HepG2 (cell line): Measurements from ENCODE around the gene OFD1. TPM values are rescaled to one million over a fixed set of nuclear protein-coding genes. Genes with fewer than 3 reads are reported as not detected.

Experiments
- AGO2 ChIP-seq: fragments of 200-400 bp; formaldehyde crosslinking; optimal IDR thresholded peaks from 2 replicates; pipeline ENCODE3; 2017; ENCODE audit warnings: mild to moderate bottlenecking, low read depth, low read length, moderate library complexity
- BATF2 ChIP-seq: sonication (generic); formaldehyde crosslinking; IDR thresholded peaks from 2 replicates; pipeline ENCODE4 v1.8.0; 2022; ENCODE audit warnings: mild to moderate bottlenecking, missing genetic modification reagents, moderate library complexity
- CENPT ChIP-seq: sonication (generic); formaldehyde crosslinking; IDR thresholded peaks from 2 replicates; pipeline ENCODE4 v1.8.0; 2022; ENCODE audit warnings: low read depth, mild to moderate bottlenecking, moderate library complexity, missing genetic modification reagents
- FOXO1 ChIP-seq: sonication (generic); formaldehyde crosslinking; IDR thresholded peaks from 2 replicates; pipeline ENCODE4 v1.4.0; 2020; ENCODE audit warnings: missing genetic modification reagents
- MBD4 ChIP-seq: IDR thresholded peaks from 2 replicates; pipeline ENCODE4 v1.6.1; 2012; ENCODE audit warnings: low read length, inconsistent platforms, borderline replicate concordance
- NR2C2 ChIP-seq: sonication (generic); formaldehyde crosslinking; IDR thresholded peaks from 2 replicates; pipeline ENCODE4 v1.4.0; 2020; ENCODE audit warnings: missing genetic modification reagents, mild to moderate bottlenecking, moderate library complexity, borderline replicate concordance
- PAF1 ChIP-seq: IDR thresholded peaks from 2 replicates; pipeline ENCODE4 v1.6.1; 2016; ENCODE audit warnings: missing genetic modification reagents, missing compliant biosample characterization
- POLR2AphosphoS5 ChIP-seq: IDR thresholded peaks from 2 replicates; pipeline ENCODE4 v1.6.1; 2012; ENCODE audit warnings: low read depth, low read length
- RARA ChIP-seq: IDR thresholded peaks from 2 replicates; pipeline ENCODE4 v1.6.1; 2016; ENCODE audit warnings: missing genetic modification reagents, missing compliant biosample characterization
- SAP130 ChIP-seq: IDR thresholded peaks from 2 replicates; pipeline ENCODE4 v1.6.1; 2016; ENCODE audit warnings: low read depth
- SRY ChIP-seq: sonication (generic); formaldehyde crosslinking; IDR thresholded peaks from 2 replicates; pipeline ENCODE4 v1.8.0; 2022; ENCODE audit warnings: mild to moderate bottlenecking, missing genetic modification reagents
- YY1 ChIP-seq: IDR thresholded peaks from 2 replicates; pipeline ENCODE4 v1.6.1; 2011; ENCODE audit warnings: low read length, low read depth, moderate library complexity, mild to moderate bottlenecking; ENCODE audit not compliant: insufficient read depth, insufficient replicate concordance
- ZFX ChIP-seq: sonication (generic); formaldehyde crosslinking; IDR thresholded peaks from 2 replicates; pipeline ENCODE4 v1.4.0; 2020; ENCODE audit warnings: mild to moderate bottlenecking, low read depth, missing genetic modification reagents, moderate library complexity
- ZMYM4 ChIP-seq: sonication (generic); formaldehyde crosslinking; IDR thresholded peaks from 2 replicates; pipeline ENCODE4 v1.8.1; 2023; ENCODE audit warnings: mild to moderate bottlenecking, missing genetic modification reagents
- ZNF484 ChIP-seq: sonication (generic); formaldehyde crosslinking; IDR thresholded peaks from 2 replicates; pipeline ENCODE4 v1.5.1; 2020; ENCODE audit warnings: mild to moderate bottlenecking, low read depth, missing genetic modification reagents, borderline replicate concordance
- ZNF501 ChIP-seq: sonication (generic); formaldehyde crosslinking; IDR thresholded peaks from 2 replicates; pipeline ENCODE4 v1.5.1; 2020; ENCODE audit warnings: mild to moderate bottlenecking, moderate library complexity, missing genetic modification reagents
- ZNF770 ChIP-seq: sonication (generic); formaldehyde crosslinking; IDR thresholded peaks from 2 replicates; pipeline ENCODE4 v1.5.0; 2020; ENCODE audit warnings: mild to moderate bottlenecking, missing genetic modification reagents
- polyA plus RNA-seq, 8 experiments: library from polyadenylated mRNA; depleted of rRNA in 3 of 8; stranded (reverse) in 7 of 8; unstranded in 1 of 8; fragments of >200 nt; fragmentation: Illumina TruSeq in 4 of 8; extraction: Trizol in 4 of 8; gene quantifications; 2 replicates each; pipeline versions ENCODE4 v1.2.1 to v1.2.3, GENCODE V29; 2011 to 2016; ENCODE audit warnings: low read depth in 4 of 8, missing spikeins in 1 of 8, mixed read lengths in 1 of 8; ENCODE audit not compliant: insufficient read depth in 1 of 8
- total RNA-seq, 5 experiments: library from RNA; depleted of rRNA; stranded (reverse); fragments of >200 nt; fragmentation: Illumina TruSeq; extraction: Trizol; gene quantifications; 2 replicates each; pipeline ENCODE4 v1.2.3, GENCODE V29; 2016; ENCODE audit warnings: low read depth in 1 of 5
- TF ChIP-seq, protein P1 (sequence below): sonication (generic); formaldehyde crosslinking; IDR thresholded peaks from 2 replicates; pipeline ENCODE4 v1.8.0; 2022; ENCODE audit warnings: mild to moderate bottlenecking, missing genetic modification reagents
- TF ChIP-seq, protein P2 (sequence below): sonication (generic); formaldehyde crosslinking; IDR thresholded peaks from 2 replicates; pipeline ENCODE4 v1.5.1; 2020; ENCODE audit warnings: mild to moderate bottlenecking, missing genetic modification reagents, moderate library complexity

The OFD1 gene
- total and polyA plus RNA-seq, 2 of the 13 experiments (the other 11 are each of a cell fraction or from before 2014, with no cell fraction given): 14.9 to 16.4 TPM

DNA sequence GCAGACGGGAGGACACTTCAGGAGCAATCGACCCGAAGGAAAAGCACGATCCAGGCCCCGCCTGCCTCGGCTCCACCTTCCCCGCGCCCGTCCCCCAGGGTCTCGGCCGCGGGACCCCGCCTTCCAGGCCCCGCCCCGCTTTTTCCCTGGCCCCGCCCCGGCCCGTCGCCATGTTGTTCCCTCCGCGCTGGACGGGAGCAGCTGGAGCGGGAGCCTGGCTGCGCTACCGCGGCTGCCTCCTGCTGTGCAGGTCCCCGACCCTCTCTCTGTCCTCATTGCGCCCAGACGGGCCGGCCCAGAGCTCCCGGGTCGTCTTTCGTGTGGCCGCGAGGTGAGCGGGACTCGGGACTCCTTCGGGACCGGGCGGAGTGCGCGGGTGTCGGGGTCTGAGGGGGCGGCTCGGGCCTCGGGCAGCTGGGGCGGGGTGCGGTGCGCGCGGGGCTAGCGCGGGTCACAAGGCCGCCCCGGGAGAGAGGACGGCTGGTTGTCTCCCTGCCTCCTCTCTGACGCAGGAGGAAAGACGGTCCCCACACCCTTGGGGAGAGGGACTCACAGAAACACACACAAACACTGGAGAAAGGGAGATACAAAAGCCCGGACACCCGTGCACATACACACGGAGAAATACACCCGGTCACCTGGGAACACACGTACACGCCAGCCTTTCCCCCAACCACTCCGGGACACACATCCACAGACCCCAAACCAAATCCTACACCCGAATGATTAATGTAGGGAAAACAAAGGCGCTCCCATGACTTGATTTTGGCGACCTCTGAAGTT, 45.4 kb upstream of the OFD1 start, which contains the start of gene RAB9A (continued):
- TF ChIP-seq BATF2 (no peak), YY1 (peak; percentile 89), MBD4 (no peak), SRY (CRISPR knock-in tag) (0 out of 2 replicates have a peak, but pooled peaks have one; percentile 31), ZNF501 (peak; percentile 48; the same call in 1 of the 2 replicates), SAP130 (CRISPR knock-in tag) (peak; percentile 63), ZFX (CRISPR knock-in tag) (peak; percentile 88), POLR2AphosphoS5 (peak; percentile 75), NR2C2 (CRISPR knock-in tag) (no peak), CENPT (CRISPR knock-in tag) (no peak), PAF1 (CRISPR knock-in tag) (no peak), AGO2 (peak; percentile 19), FOXO1 (CRISPR knock-in tag) (no peak), ZMYM4 (CRISPR knock-in tag) (0 out of 2 replicates have a peak, but pooled peaks have one; percentile 33), ZNF484 (CRISPR knock-in tag) (no peak), RARA (CRISPR knock-in tag) (no peak), ZNF770 (0 out of 2 replicates have a peak, but pooled peaks have one; percentile 28)
- TF ChIP-seq, protein P1, sequence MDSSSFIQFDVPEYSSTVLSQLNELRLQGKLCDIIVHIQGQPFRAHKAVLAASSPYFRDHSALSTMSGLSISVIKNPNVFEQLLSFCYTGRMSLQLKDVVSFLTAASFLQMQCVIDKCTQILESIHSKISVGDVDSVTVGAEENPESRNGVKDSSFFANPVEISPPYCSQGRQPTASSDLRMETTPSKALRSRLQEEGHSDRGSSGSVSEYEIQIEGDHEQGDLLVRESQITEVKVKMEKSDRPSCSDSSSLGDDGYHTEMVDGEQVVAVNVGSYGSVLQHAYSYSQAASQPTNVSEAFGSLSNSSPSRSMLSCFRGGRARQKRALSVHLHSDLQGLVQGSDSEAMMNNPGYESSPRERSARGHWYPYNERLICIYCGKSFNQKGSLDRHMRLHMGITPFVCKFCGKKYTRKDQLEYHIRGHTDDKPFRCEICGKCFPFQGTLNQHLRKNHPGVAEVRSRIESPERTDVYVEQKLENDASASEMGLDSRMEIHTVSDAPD (CRISPR knock-in tag): no peak
- TF ChIP-seq, protein P2, sequence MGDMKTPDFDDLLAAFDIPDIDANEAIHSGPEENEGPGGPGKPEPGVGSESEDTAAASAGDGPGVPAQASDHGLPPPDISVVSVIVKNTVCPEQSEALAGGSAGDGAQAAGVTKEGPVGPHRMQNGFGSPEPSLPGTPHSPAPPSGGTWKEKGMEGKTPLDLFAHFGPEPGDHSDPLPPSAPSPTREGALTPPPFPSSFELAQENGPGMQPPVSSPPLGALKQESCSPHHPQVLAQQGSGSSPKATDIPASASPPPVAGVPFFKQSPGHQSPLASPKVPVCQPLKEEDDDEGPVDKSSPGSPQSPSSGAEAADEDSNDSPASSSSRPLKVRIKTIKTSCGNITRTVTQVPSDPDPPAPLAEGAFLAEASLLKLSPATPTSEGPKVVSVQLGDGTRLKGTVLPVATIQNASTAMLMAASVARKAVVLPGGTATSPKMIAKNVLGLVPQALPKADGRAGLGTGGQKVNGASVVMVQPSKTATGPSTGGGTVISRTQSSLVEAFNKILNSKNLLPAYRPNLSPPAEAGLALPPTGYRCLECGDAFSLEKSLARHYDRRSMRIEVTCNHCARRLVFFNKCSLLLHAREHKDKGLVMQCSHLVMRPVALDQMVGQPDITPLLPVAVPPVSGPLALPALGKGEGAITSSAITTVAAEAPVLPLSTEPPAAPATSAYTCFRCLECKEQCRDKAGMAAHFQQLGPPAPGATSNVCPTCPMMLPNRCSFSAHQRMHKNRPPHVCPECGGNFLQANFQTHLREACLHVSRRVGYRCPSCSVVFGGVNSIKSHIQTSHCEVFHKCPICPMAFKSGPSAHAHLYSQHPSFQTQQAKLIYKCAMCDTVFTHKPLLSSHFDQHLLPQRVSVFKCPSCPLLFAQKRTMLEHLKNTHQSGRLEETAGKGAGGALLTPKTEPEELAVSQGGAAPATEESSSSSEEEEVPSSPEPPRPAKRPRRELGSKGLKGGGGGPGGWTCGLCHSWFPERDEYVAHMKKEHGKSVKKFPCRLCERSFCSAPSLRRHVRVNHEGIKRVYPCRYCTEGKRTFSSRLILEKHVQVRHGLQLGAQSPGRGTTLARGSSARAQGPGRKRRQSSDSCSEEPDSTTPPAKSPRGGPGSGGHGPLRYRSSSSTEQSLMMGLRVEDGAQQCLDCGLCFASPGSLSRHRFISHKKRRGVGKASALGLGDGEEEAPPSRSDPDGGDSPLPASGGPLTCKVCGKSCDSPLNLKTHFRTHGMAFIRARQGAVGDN (CRISPR knock-in tag): peak; percentile 69
